Pancreas (tissue), 10 donors: ENCODE results near the gene NES. TPM values are rescaled to one million over a fixed set of nuclear protein-coding genes. Genes with fewer than 3 reads are reported as not detected.

Experiments used
- ATAC-seq, 4 donors: fragments of 200-7000 bp; cut with Tn5 transposase; one replicate each; pipeline versions ENCODE4 v1.8.0 to v1.9.1; 2020; ENCODE audit warnings: mild to moderate bottlenecking in 4 of 4, moderate library complexity in 4 of 4
- DNase-seq, 6 donors: peaks; one replicate each; pipeline ENCODE4 v3.0.0-alpha.2; 2020
- FAIRE-seq: peaks from 2 replicates; lab custom pipeline; 2012; peaks lifted over from hg19 to GRCh38; lab: Jason Lieb, UNC
- H3K27ac ChIP-seq, 4 donors: fragments of 200-600 bp; sonication (generic); 1 replicate in 3 of 4; 2 replicates in 1 of 4; pipeline versions ENCODE4 v1.5.0 to v1.8.0; 2020
- H3K27me3 ChIP-seq, 4 donors: fragments of 200-600 bp; one replicate each; pipeline ENCODE4 v1.8.0; 2021
- H3K36me3 ChIP-seq, 3 donors: fragments of 200-600 bp; sonication (generic) in 1 of 3; one replicate each; pipeline versions ENCODE4 v1.5.0 to v1.8.0; 2020 to 2021
- H3K4me1 ChIP-seq, 3 donors: fragments of 200-600 bp; one replicate each; pipeline ENCODE4 v1.8.0; 2021
- H3K4me3 ChIP-seq, 4 donors: fragments of 200-600 bp; sonication (generic) in 2 of 4; one replicate each; pipeline versions ENCODE4 v1.5.0 to v1.8.0; 2020 to 2021
- H3K9me3 ChIP-seq, 4 donors: fragments of 200-600 bp; one replicate each; pipeline ENCODE4 v1.8.0; 2021
- CTCF ChIP-seq, 4 donors: fragments of 200-600 bp; sonication (generic) in 3 of 4; IDR thresholded peaks; one replicate each; pipeline versions ENCODE4 v1.5.0 to v1.8.0; 2021; ENCODE audit warnings: antibody characterized with exemption in 4 of 4
- WGBS, 2 donors: extraction: QIAGEN DNeasy Blood & Tissue Kit; methylation state at CpG; one replicate each; pipeline ENCODE4 v1.1.7; 2013; 5-methylcytosine and 5-hydroxymethylcytosine counted together
- intact Hi-C, 3 donors: fragments of 100-400 bp; cut with DNase I; formaldehyde crosslinking; loops; one replicate each; pipeline versions ENCODE4 v1.11.1 to v1.14.2; 2022
- polyA plus RNA-seq, 2 donors: library from polyadenylated mRNA; stranded (reverse); fragments of 200-250 nt; gene quantifications; one replicate each; pipeline ENCODE4 v1.2.3, GENCODE V29; 2013
- total RNA-seq, 6 donors: library from RNA; stranded (reverse); fragmentation: NEBNext Ultra II Directional in 4 of 6; extraction: Animal tissue kit (Norgen Biotek cat#: 25700) in 4 of 6; gene quantifications; one replicate each; pipeline versions ENCODE4 v1.2.1 to v1.2.4, GENCODE V29; 2021 to 2023
- donor health status: healthy with polysubstance abuse.
- donor health status: DM: no; HTN: no; CAD: no; lungs with moderate emphysema.
- donor health status: DM: no; HTN: no; CAD: no.
- donor health status: control.
- donor health status: control.
- donor health status: Bipolar disorder and iron deficiency.
- donor health status: DM: yes; HTN: yes; CAD: no.
- donor health status: DM: no; HTN: no; CAD: no.
- donor health status: DM: no; HTN: no; CAD: no.
- donor health status: DM: yes; HTN: yes; CAD: no.

Gene NES
- total and polyA plus RNA-seq, 8 donors: 1.1 to 7.6 (median 3.7) TPM

GRCh38 chr1:156664767-156665411, 12.3 kb downstream of the NES start:
- DNase-seq (peak in 1 of 6 donors; percentile 9), ATAC-seq (no peak), FAIRE-seq (no peak)
- WGBS, 2 donors: 37 to 41% methylated on average over 16 of the region's 16 CpGs
- Histone ChIP-seq H3K4me3 (no peak overlapping the region), H3K27me3 (no peaks in the 10 kb centered on the region), H3K36me3 (no peaks in the 10 kb centered on the region), H3K9me3 (no peaks in the 10 kb centered on the region), H3K4me1 (peaks cover 0 to 11% (median under 1%) of the 10 kb centered on the region in 3 donors), H3K27ac (no peak overlapping the region)
- intact Hi-C loops: no loop called here
- no peak for TF ChIP-seq CTCF (IDR thresholded peaks at IDR 0.05)

- peaks cover 5 to 16% (median 6%) of the 10 kb centered on the region in 3 donors for H3K4me1 ChIP-seq
- no peak for DNase-seq
- 44 to 61% methylated on average over 5 of the region's 5 CpGs for WGBS, 2 donors
Observed at GRCh38 chr1:156664046-156664766, 13.0 kb downstream of the NES start.

GRCh38 chr1:156663178-156663577, 14.0 kb downstream of the NES start:
- Histone ChIP-seq H3K27ac (no peak overlapping the region), H3K27me3 (no peaks in the 10 kb centered on the region), H3K9me3 (no peaks in the 10 kb centered on the region), H3K36me3 (no peaks in the 10 kb centered on the region), H3K4me1 (peaks cover 5 to 16% (median 6%) of the 10 kb centered on the region in 3 donors), H3K4me3 (no peak overlapping the region)
- TF ChIP-seq CTCF (IDR thresholded peaks at IDR 0.05): no peak
- intact Hi-C loops: no loop called here
- ATAC-seq (no peak), FAIRE-seq (no peak), DNase-seq (no peak)
- WGBS, 2 donors: 35 to 54% methylated on average over 5 of the region's 5 CpGs

More at GRCh38 chr1:156664046-156664766, 13.0 kb downstream of the NES start:
- H3K27ac ChIP-seq: no peak overlapping the region
- H3K27me3 ChIP-seq: no peaks in the 10 kb centered on the region
- no peak for FAIRE-seq
- ATAC-seq: no peak
- H3K36me3 ChIP-seq: no peaks in the 10 kb centered on the region
- no peak overlapping the region for H3K4me3 ChIP-seq
- H3K9me3 ChIP-seq: no peaks in the 10 kb centered on the region
- TF ChIP-seq CTCF (IDR thresholded peaks at IDR 0.05): no peak
- intact Hi-C loops: no loop called here

- no peaks in the 10 kb centered on the region for H3K9me3 ChIP-seq
- ATAC-seq (no peak), FAIRE-seq (no peak), DNase-seq (no peak)
- H3K27ac ChIP-seq: peak overlapping the region in 1 of 4 donors; percentile 62
- intact Hi-C loops: no loop called here
- no peak overlapping the region for H3K4me3 ChIP-seq
- no peaks in the 10 kb centered on the region for H3K36me3 ChIP-seq
- WGBS, 2 donors: 82 to 93% methylated on average over 5 of the region's 5 CpGs
- peaks cover 5 to 16% (median 6%) of the 10 kb centered on the region in 3 donors for H3K4me1 ChIP-seq
- no peaks in the 10 kb centered on the region for H3K27me3 ChIP-seq
- TF ChIP-seq CTCF (IDR thresholded peaks at IDR 0.05): no peak
Observed at GRCh38 chr1:156662800-156663055, 14.5 kb downstream of the NES start.
